ENCODE data around the gene TM4SF1.

DNA sequence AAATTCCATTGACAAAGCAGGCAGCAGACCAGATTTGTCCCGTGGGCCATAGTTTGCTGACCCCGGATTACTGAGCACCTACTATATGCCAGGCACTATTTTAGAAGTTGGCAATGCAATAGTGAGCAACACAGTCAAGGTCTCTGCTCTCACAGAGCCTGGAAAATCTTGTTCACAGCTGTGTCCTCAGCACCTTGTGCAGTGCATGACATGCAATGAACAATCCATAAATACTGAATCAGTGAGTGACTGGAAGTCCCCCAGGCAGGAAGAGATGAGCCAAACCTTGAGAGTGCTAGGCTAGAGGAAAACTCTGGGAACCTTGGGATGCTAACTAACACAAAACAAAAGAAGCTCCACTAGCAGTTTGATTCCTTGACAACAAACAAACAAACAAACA, 14.4 kb downstream of the TM4SF1 start:
- no peak for TF ChIP-seq EZH2 (IDR thresholded peaks at IDR 0.05)
- TF ChIP-seq, protein P1, sequence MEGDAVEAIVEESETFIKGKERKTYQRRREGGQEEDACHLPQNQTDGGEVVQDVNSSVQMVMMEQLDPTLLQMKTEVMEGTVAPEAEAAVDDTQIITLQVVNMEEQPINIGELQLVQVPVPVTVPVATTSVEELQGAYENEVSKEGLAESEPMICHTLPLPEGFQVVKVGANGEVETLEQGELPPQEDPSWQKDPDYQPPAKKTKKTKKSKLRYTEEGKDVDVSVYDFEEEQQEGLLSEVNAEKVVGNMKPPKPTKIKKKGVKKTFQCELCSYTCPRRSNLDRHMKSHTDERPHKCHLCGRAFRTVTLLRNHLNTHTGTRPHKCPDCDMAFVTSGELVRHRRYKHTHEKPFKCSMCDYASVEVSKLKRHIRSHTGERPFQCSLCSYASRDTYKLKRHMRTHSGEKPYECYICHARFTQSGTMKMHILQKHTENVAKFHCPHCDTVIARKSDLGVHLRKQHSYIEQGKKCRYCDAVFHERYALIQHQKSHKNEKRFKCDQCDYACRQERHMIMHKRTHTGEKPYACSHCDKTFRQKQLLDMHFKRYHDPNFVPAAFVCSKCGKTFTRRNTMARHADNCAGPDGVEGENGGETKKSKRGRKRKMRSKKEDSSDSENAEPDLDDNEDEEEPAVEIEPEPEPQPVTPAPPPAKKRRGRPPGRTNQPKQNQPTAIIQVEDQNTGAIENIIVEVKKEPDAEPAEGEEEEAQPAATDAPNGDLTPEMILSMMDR (IDR thresholded peaks at IDR 0.05) = no peak
- no peak for TF ChIP-seq EZH2phosphoT487 (IDR thresholded peaks at IDR 0.05)
